Loucy (cell line): ENCODE results near the gene FHIT.

Experiments used
- H2AFZ ChIP-seq: fragments of 200-600 bp; sonication (generic); 2 replicates; pipeline ENCODE4 v1.6.0; 2016; ENCODE audit warnings: antibody characterized with exemption, mild to moderate bottlenecking, low read length, moderate library complexity
- H3F3A ChIP-seq: fragments of 200-600 bp; 2 replicates; pipeline ENCODE4 v1.6.0; 2016; ENCODE audit warnings: antibody characterized with exemption, low read depth, mild to moderate bottlenecking
- H3K27me3 ChIP-seq: fragments of 200-600 bp; sonication (generic); 2 replicates; pipeline ENCODE4 v1.6.1; 2014; ENCODE audit warnings: low read length, mild to moderate bottlenecking; ENCODE audit not compliant: insufficient read depth, poor library complexity, severe bottlenecking
- H3K36me3 ChIP-seq: fragments of 200-600 bp; sonication (generic); 2 replicates; pipeline ENCODE4 v1.6.1; 2016; ENCODE audit warnings: low read length; ENCODE audit not compliant: insufficient read depth
- H3K4me1 ChIP-seq: fragments of 200-600 bp; sonication (generic); 2 replicates; pipeline ENCODE4 v1.5.1; 2014; ENCODE audit warnings: low read length, mild to moderate bottlenecking; ENCODE audit not compliant: insufficient read depth, poor library complexity, severe bottlenecking
- H3K4me2 ChIP-seq: fragments of 200-600 bp; sonication (generic); 2 replicates; pipeline ENCODE4 v1.6.0; 2014; ENCODE audit warnings: antibody characterized with exemption, low read length, low read depth, mild to moderate bottlenecking; ENCODE audit not compliant: poor library complexity, severe bottlenecking
- H3K4me3 ChIP-seq: fragments of 200-600 bp; sonication (generic); 2 replicates; pipeline ENCODE4 v1.5.1; 2014; ENCODE audit warnings: low read length, mild to moderate bottlenecking, mixed read lengths; ENCODE audit not compliant: poor library complexity, severe bottlenecking
- H3K79me2 ChIP-seq: fragments of 200-600 bp; sonication (generic); 2 replicates; pipeline ENCODE4 v1.6.1; 2014; ENCODE audit warnings: low read length; ENCODE audit not compliant: insufficient read depth
- H3K9ac ChIP-seq: fragments of 200-600 bp; sonication (generic); 2 replicates; pipeline ENCODE4 v1.6.0; 2014; ENCODE audit warnings: mild to moderate bottlenecking, low read depth, low read length, moderate library complexity; ENCODE audit not compliant: poor library complexity, severe bottlenecking
- H3K9me2 ChIP-seq: fragments of 200-600 bp; sonication (generic); replicated peaks from 2 replicates; pipeline ENCODE4 v1.6.1; 2016; ENCODE audit warnings: low read depth, low read length, mixed read lengths
- H3K9me3 ChIP-seq: fragments of 200-600 bp; sonication (generic); 2 replicates; pipeline ENCODE4 v1.6.1; 2014; ENCODE audit warnings: mild to moderate bottlenecking, antibody characterized with exemption, low read length, low read depth; ENCODE audit not compliant: insufficient read depth
- H4K20me1 ChIP-seq: fragments of 200-600 bp; sonication (generic); 2 replicates; pipeline ENCODE4 v1.6.0; 2014; ENCODE audit warnings: antibody characterized with exemption, low read length, mild to moderate bottlenecking; ENCODE audit not compliant: insufficient read depth, poor library complexity, severe bottlenecking
- EZH2phosphoT487 ChIP-seq: fragments of 200-600 bp; IDR thresholded peaks from 2 replicates; pipeline ENCODE4 v1.6.1; 2018; ENCODE audit warnings: antibody characterized with exemption, mild to moderate bottlenecking, moderate library complexity, borderline replicate concordance
- TF ChIP-seq, protein P1 (sequence below): fragments of 200-600 bp; sonication (generic); conservative IDR thresholded peaks from 2 replicates; pipeline ENCODE4 v1.5.1; 2014; ENCODE audit warnings: mild to moderate bottlenecking, antibody characterized with exemption, low read length

Gene FHIT

DNA sequence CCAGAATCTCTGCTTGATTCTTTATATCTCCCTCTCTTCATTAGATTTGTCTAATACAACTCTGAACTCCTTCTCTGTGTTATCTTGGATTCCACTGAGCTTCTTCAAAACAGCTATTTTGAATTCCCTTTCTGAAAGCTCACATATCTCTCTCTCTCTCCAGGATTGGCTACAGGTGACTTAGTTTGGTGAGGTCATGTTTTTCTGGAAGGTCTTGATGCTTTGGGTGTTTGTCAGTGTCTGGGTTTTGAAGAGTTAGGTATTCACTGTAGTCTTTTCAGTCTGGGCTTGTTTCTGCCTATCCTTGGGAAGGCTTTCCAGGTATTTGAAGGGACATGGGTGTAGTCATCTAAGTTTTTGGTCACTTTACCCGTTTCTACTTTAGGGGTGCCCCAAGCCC, 781.8 kb downstream of the FHIT start:
- no peaks in the 10 kb centered on the region for H3K9me3 ChIP-seq
- H4K20me1 ChIP-seq, result no peaks in the 10 kb centered on the region
- no peaks in the 10 kb centered on the region for H3K9me2 ChIP-seq
- no peaks in the 10 kb centered on the region for H3K4me1 ChIP-seq
- TF ChIP-seq, protein P1, sequence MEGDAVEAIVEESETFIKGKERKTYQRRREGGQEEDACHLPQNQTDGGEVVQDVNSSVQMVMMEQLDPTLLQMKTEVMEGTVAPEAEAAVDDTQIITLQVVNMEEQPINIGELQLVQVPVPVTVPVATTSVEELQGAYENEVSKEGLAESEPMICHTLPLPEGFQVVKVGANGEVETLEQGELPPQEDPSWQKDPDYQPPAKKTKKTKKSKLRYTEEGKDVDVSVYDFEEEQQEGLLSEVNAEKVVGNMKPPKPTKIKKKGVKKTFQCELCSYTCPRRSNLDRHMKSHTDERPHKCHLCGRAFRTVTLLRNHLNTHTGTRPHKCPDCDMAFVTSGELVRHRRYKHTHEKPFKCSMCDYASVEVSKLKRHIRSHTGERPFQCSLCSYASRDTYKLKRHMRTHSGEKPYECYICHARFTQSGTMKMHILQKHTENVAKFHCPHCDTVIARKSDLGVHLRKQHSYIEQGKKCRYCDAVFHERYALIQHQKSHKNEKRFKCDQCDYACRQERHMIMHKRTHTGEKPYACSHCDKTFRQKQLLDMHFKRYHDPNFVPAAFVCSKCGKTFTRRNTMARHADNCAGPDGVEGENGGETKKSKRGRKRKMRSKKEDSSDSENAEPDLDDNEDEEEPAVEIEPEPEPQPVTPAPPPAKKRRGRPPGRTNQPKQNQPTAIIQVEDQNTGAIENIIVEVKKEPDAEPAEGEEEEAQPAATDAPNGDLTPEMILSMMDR, result no peak
- no peak for TF ChIP-seq EZH2phosphoT487
- no peaks in the 10 kb centered on the region for H3K36me3 ChIP-seq
- H3K79me2 ChIP-seq, result no peaks in the 10 kb centered on the region
- H2AFZ ChIP-seq, result no peak overlapping the region
- no peak overlapping the region for H3K9ac ChIP-seq
- no peaks in the 10 kb centered on the region for H3K27me3 ChIP-seq
- H3F3A ChIP-seq, result no peaks in the 10 kb centered on the region
- no peak overlapping the region for H3K4me3 ChIP-seq
- H3K4me2 ChIP-seq, result no peak overlapping the region

DNA sequence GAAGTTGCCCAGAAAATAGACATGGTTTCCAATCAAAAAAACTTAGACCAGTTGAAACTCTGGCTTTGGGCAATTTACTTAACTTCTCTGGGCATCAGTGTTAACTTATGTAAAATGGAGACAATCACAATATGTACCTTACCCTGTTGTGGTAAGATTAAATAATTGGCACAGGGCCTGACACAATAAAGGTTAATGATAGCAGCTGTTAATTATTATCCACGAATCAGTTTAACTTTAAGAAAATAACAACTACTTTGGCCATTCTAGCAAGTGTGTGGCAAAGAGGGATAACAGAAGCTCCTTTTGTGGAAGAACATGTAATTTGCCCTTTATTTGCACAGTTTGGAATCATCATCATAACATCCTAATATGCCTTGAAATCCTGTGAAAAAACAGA, 787.6 kb downstream of the FHIT start:
- Histone ChIP-seq H3K9ac (no peak overlapping the region), H2AFZ (no peak overlapping the region), H4K20me1 (no peaks in the 10 kb centered on the region), H3K27me3 (no peaks in the 10 kb centered on the region), H3K36me3 (no peaks in the 10 kb centered on the region), H3K4me3 (no peak overlapping the region), H3K4me1 (no peaks in the 10 kb centered on the region), H3K9me3 (no peaks in the 10 kb centered on the region), H3K9me2 (no peaks in the 10 kb centered on the region), H3F3A (no peaks in the 10 kb centered on the region), H3K4me2 (no peak overlapping the region), H3K79me2 (no peaks in the 10 kb centered on the region)
- TF ChIP-seq EZH2phosphoT487, result no peak
- TF ChIP-seq, protein P1, result no peak

DNA sequence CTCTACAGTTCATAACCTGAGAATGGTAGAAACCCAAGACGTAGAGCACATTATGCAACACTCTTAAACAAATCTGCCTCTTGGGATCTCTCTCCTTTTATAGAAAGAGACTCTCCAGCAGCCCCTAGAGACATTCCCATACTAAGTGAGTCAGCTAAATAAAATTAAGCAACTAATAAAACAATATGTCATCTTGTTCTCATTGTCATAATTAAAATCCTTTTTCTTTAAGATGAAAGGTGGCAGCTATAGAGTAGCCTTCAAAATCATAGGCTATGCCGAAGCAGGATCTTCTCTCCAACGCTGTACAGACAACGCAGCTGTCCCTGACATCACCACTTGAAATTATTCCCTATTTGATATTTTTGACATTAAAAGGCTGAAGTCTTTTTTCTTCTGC, 790.0 kb downstream of the FHIT start:
- TF ChIP-seq, protein P1, result no peak
- TF ChIP-seq EZH2phosphoT487, result no peak
- H3K36me3 ChIP-seq, result no peaks in the 10 kb centered on the region
- no peaks in the 10 kb centered on the region for H3F3A ChIP-seq
- no peaks in the 10 kb centered on the region for H3K9me2 ChIP-seq
- no peak overlapping the region for H2AFZ ChIP-seq
- H3K9me3 ChIP-seq, result no peaks in the 10 kb centered on the region
- H3K4me2 ChIP-seq, result no peak overlapping the region
- H4K20me1 ChIP-seq, result no peaks in the 10 kb centered on the region
- H3K9ac ChIP-seq, result no peak overlapping the region
- H3K4me3 ChIP-seq, result no peak overlapping the region
- no peaks in the 10 kb centered on the region for H3K27me3 ChIP-seq
- no peaks in the 10 kb centered on the region for H3K4me1 ChIP-seq
- no peaks in the 10 kb centered on the region for H3K79me2 ChIP-seq
